HepG2 (cell line): Measurements from ENCODE around the gene ZNF513. TPM values are rescaled to one million over a fixed set of nuclear protein-coding genes. Genes with fewer than 3 reads are reported as not detected.
A peak's percentile ranks its signal among the peaks of the same experiment; 100 is the strongest.

Source experiments
- ARHGAP35 ChIP-seq: sonication (generic); formaldehyde crosslinking; IDR thresholded peaks from 2 replicates; pipeline ENCODE4 v1.9.0; 2022; ENCODE audit warnings: mild to moderate bottlenecking, inconsistent platforms, moderate library complexity, missing genetic modification reagents, borderline replicate concordance
- ARNTL ChIP-seq: sonication (generic); formaldehyde crosslinking; IDR thresholded peaks from 2 replicates; pipeline ENCODE4 v1.4.0; 2020; ENCODE audit warnings: mild to moderate bottlenecking, missing genetic modification reagents
- ELF1 ChIP-seq: sonication (generic); formaldehyde crosslinking; IDR thresholded peaks from 2 replicates; pipeline ENCODE4 v1.4.0; 2020; ENCODE audit warnings: missing genetic modification reagents
- HMGXB4 ChIP-seq, 2 experiments: sonication (generic) in 1 of 2; formaldehyde crosslinking in 1 of 2; IDR thresholded peaks; 2 replicates each; pipeline versions ENCODE4 v1.4.0 to v1.6.1; 2018 to 2020; ENCODE audit warnings: missing genetic modification reagents in 2 of 2, borderline replicate concordance in 1 of 2, low read depth in 1 of 2, mild to moderate bottlenecking in 1 of 2, missing biosample characterization in 1 of 2
- HNRNPK ChIP-seq: fragments of 200-400 bp; formaldehyde crosslinking; IDR thresholded peaks from 2 replicates; pipeline ENCODE4 v1.6.1; 2018; ENCODE audit warnings: low read length, low read depth, moderate library complexity, mild to moderate bottlenecking; ENCODE audit not compliant: poor library complexity, severe bottlenecking
- KDM5B ChIP-seq: sonication (generic); formaldehyde crosslinking; IDR thresholded peaks from 2 replicates; pipeline ENCODE4 v1.4.0; 2020; ENCODE audit warnings: missing genetic modification reagents, mild to moderate bottlenecking, borderline replicate concordance
- MXI1 ChIP-seq: IDR thresholded peaks from 3 replicates; pipeline ENCODE4 v1.6.1; 2012; ENCODE audit warnings: low read depth, low read length, inconsistent platforms, borderline replicate concordance
- SAP130 ChIP-seq: IDR thresholded peaks from 2 replicates; pipeline ENCODE4 v1.6.1; 2016; ENCODE audit warnings: low read depth
- SNRNP70 ChIP-seq: fragments of 200-400 bp; formaldehyde crosslinking; IDR thresholded peaks from 2 replicates; pipeline ENCODE4 v1.6.1; 2017; ENCODE audit warnings: mild to moderate bottlenecking, low read depth, low read length, moderate library complexity
- TAF15 ChIP-seq: fragments of 200-400 bp; formaldehyde crosslinking; IDR thresholded peaks from one replicate; pipeline ENCODE4 v1.6.1; 2018; ENCODE audit warnings: mild to moderate bottlenecking, low read depth, low read length; ENCODE audit not compliant: poor library complexity, severe bottlenecking
- TCF12 ChIP-seq, 2 experiments: fragments of 450-650 bp in 1 of 2; sonication (generic) in 1 of 2; formaldehyde crosslinking in 1 of 2; IDR thresholded peaks; 2 replicates each; pipeline versions ENCODE4 v1.6.1 to v1.8.0; 2017 to 2022; ENCODE audit warnings: antibody characterized with exemption in 1 of 2, mild to moderate bottlenecking in 1 of 2, missing genetic modification reagents in 1 of 2, moderate library complexity in 1 of 2
- TEAD3 ChIP-seq: optimal IDR thresholded peaks from 2 replicates; pipeline ENCODE3; 2016; ENCODE audit warnings: borderline replicate concordance
- ZC3H13 ChIP-seq: sonication (generic); formaldehyde crosslinking; IDR thresholded peaks from 2 replicates; pipeline ENCODE4 v1.8.1; 2023; ENCODE audit warnings: mild to moderate bottlenecking, missing genetic modification reagents, moderate library complexity
- ZC3H4 ChIP-seq: sonication (generic); formaldehyde crosslinking; IDR thresholded peaks from 2 replicates; pipeline ENCODE4 v1.4.0; 2020; ENCODE audit warnings: missing genetic modification reagents, borderline replicate concordance
- ZFX ChIP-seq: sonication (generic); formaldehyde crosslinking; IDR thresholded peaks from 2 replicates; pipeline ENCODE4 v1.4.0; 2020; ENCODE audit warnings: mild to moderate bottlenecking, low read depth, missing genetic modification reagents, moderate library complexity
- ZNF225 ChIP-seq: sonication (generic); formaldehyde crosslinking; IDR thresholded peaks from 2 replicates; pipeline ENCODE4 v1.4.0; 2020; ENCODE audit warnings: mild to moderate bottlenecking, missing genetic modification reagents
- ZNF33B ChIP-seq: sonication (generic); formaldehyde crosslinking; IDR thresholded peaks from 2 replicates; pipeline ENCODE4 v1.5.1; 2020; ENCODE audit warnings: mild to moderate bottlenecking, missing genetic modification reagents
- ZNF44 ChIP-seq: sonication (generic); formaldehyde crosslinking; IDR thresholded peaks from 2 replicates; pipeline ENCODE4 v1.5.1; 2020; ENCODE audit warnings: mild to moderate bottlenecking, missing genetic modification reagents
- ZNF772 ChIP-seq: sonication (generic); formaldehyde crosslinking; IDR thresholded peaks from 2 replicates; pipeline ENCODE4 v1.5.0; 2020; ENCODE audit warnings: mild to moderate bottlenecking, missing genetic modification reagents
- ZNF839 ChIP-seq: sonication (generic); formaldehyde crosslinking; IDR thresholded peaks from 2 replicates; pipeline ENCODE4 v1.4.0; 2020; ENCODE audit warnings: missing genetic modification reagents, mild to moderate bottlenecking, borderline replicate concordance
- polyA plus RNA-seq, 8 experiments: library from polyadenylated mRNA; depleted of rRNA in 3 of 8; stranded (reverse) in 7 of 8; unstranded in 1 of 8; fragments of >200 nt; fragmentation: Illumina TruSeq in 4 of 8; extraction: Trizol in 4 of 8; gene quantifications; 2 replicates each; pipeline versions ENCODE4 v1.2.1 to v1.2.3, GENCODE V29; 2011 to 2016; ENCODE audit warnings: low read depth in 4 of 8, missing spikeins in 1 of 8, mixed read lengths in 1 of 8; ENCODE audit not compliant: insufficient read depth in 1 of 8
- total RNA-seq, 5 experiments: library from RNA; depleted of rRNA; stranded (reverse); fragments of >200 nt; fragmentation: Illumina TruSeq; extraction: Trizol; gene quantifications; 2 replicates each; pipeline ENCODE4 v1.2.3, GENCODE V29; 2016; ENCODE audit warnings: low read depth in 1 of 5
- TF ChIP-seq, protein P1 (sequence below): sonication (generic); formaldehyde crosslinking; IDR thresholded peaks from 2 replicates; pipeline ENCODE4 v1.4.0; 2020; ENCODE audit warnings: mild to moderate bottlenecking, missing genetic modification reagents

Gene ZNF513
- total and polyA plus RNA-seq, 2 of the 13 experiments (the other 11 are each of a cell fraction or from before 2014, with no cell fraction given): 4.9 to 6.3 TPM

DNA sequence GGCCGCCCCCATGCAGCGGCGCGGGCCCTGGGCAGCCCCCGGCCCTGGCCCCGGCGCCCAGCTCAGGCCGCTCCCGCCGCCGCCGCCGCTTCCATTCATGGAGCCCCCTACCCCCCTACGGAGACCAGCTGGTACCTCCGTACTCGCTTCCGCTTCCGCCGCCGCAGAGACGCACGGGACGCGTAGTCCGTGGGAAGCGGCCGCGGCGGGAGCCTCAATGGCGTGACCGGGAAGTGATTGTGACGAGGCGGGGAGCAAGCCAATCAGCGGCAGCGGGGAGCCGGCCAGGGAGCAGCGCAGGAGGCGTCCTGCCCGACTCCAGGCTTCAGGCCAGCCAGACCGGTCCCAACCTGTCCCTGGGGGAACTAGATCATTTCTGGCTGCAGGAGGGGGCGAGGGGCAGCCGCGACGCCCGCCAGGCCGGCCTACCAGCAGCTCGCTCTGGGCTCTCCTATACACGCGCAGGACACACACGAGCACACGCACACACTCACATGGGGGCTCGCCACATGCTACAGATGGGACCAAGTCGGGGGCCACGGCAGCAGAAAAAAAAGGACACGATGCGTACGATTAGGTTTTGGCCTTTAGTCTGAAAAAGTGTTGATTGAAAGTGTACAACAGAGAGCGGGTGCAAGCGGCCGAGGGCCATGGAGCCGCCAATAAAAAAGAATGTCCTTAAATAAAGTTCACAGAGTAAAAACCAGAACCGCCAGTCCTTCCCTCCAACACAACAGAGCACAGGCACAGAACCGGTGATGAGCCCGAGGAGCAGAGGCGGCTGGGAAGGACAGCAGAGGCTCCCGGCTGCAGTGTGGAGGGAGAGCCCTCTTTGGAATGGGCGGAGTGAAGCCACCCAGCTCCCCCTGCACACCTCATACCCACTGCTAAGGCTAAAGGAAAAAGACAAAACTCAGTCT lies at the start of gene ZNF513 (continued):
- TF ChIP-seq, protein P1, sequence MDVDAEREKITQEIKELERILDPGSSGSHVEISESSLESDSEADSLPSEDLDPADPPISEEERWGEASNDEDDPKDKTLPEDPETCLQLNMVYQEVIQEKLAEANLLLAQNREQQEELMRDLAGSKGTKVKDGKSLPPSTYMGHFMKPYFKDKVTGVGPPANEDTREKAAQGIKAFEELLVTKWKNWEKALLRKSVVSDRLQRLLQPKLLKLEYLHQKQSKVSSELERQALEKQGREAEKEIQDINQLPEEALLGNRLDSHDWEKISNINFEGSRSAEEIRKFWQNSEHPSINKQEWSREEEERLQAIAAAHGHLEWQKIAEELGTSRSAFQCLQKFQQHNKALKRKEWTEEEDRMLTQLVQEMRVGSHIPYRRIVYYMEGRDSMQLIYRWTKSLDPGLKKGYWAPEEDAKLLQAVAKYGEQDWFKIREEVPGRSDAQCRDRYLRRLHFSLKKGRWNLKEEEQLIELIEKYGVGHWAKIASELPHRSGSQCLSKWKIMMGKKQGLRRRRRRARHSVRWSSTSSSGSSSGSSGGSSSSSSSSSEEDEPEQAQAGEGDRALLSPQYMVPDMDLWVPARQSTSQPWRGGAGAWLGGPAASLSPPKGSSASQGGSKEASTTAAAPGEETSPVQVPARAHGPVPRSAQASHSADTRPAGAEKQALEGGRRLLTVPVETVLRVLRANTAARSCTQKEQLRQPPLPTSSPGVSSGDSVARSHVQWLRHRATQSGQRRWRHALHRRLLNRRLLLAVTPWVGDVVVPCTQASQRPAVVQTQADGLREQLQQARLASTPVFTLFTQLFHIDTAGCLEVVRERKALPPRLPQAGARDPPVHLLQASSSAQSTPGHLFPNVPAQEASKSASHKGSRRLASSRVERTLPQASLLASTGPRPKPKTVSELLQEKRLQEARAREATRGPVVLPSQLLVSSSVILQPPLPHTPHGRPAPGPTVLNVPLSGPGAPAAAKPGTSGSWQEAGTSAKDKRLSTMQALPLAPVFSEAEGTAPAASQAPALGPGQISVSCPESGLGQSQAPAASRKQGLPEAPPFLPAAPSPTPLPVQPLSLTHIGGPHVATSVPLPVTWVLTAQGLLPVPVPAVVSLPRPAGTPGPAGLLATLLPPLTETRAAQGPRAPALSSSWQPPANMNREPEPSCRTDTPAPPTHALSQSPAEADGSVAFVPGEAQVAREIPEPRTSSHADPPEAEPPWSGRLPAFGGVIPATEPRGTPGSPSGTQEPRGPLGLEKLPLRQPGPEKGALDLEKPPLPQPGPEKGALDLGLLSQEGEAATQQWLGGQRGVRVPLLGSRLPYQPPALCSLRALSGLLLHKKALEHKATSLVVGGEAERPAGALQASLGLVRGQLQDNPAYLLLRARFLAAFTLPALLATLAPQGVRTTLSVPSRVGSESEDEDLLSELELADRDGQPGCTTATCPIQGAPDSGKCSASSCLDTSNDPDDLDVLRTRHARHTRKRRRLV (CRISPR knock-in tag): 0 out of 2 replicates have a peak, but pooled peaks have one; percentile 47
- TF ChIP-seq KDM5B (CRISPR knock-in tag) (0 out of 2 replicates have a peak, but pooled peaks have one; percentile 34), ARHGAP35 (CRISPR knock-in tag) (peak; percentile 44; the same call in 1 of the 2 replicates), ARNTL (CRISPR knock-in tag) (0 out of 2 replicates have a peak, but pooled peaks have one; percentile 51), ZC3H4 (CRISPR knock-in tag) (peak; percentile 39; the same call in 1 of the 2 replicates), HMGXB4 (CRISPR knock-in tag; IDR thresholded peaks at IDR 0.05; ENCODE audit: borderline replicate concordance in 1 of 2, low read depth in 1 of 2) (0 out of 4 replicates have a peak, but pooled peaks of 1 of the 2 experiments have one; percentile 8), ZNF33B (CRISPR knock-in tag) (no peak), TEAD3 (peak; percentile 22), SAP130 (0 out of 2 replicates have a peak, but pooled peaks have one; percentile 17), MXI1 (peak; percentile 49; the same call in 1 of the 3 replicates), HNRNPK (peak; percentile 12), ELF1 (CRISPR knock-in tag) (peak; percentile 86), TAF15 (peak; percentile 93), ZC3H13 (CRISPR knock-in tag) (peak; percentile 37; the same call in 1 of the 2 replicates), SNRNP70 (no peak), TCF12 (IDR thresholded peaks at IDR 0.05) (no peak), TCF12 (CRISPR knock-in tag; IDR thresholded peaks at IDR 0.05) (0 out of 2 replicates have a peak, but pooled peaks have one; percentile 36), ZNF225 (CRISPR knock-in tag) (no peak), ZFX (CRISPR knock-in tag) (peak; percentile 57), ZNF839 (CRISPR knock-in tag) (no peak), ZNF44 (CRISPR knock-in tag) (peak; percentile 57; the same call in 1 of the 2 replicates), ZNF772 (0 out of 2 replicates have a peak, but pooled peaks have one; percentile 69)
